ENCODE data around the gene RTL9. TPM values are rescaled to one million over a fixed set of nuclear protein-coding genes. Genes with fewer than 3 reads are reported as not detected.

The RTL9 gene
- total RNA-seq, 2 donors from 2014 or later = not detected

DNA sequence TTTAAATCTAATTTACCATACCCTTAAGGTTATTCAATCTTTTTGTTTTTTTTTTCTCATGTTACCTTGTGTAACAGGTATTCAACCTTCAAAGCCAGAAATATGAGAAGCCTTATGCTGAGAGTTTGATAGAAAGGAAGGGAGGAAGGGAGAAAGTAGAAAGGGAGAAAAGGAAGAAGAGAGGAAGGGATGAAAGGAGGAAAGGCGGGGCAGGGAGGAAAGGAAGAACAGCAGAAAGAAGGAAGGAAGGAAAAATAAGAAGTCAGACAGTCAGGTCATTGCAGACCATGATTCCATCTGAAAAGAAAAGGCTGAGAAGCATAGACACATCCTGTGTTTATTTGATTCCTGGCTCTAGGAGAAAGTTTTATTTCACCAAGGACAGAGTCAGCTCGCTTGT, 30.9 kb downstream of the RTL9 start:
- Histone ChIP-seq H3K4me3 (no peak overlapping the region), H3K27ac (no peak overlapping the region), H3K27me3 (no peaks in the 10 kb centered on the region), H3K4me1 (no peaks in the 10 kb centered on the region), H3K9me3 (no peaks in the 10 kb centered on the region), H3K36me3 (replicated peaks in 1 of 2; ENCODE audit: insufficient read depth in 1 of 2, low read depth in 2 of 2) (no peaks in the 10 kb centered on the region)
- ATAC-seq (no peak), DNase-seq (no peak)
- intact Hi-C loops (cut with DNase I) = no loop called here
- whole genome bisulfite sequencing, 2 donors = 54 to 75% methylated on average over 2 of the region's 2 CpGs
- TF ChIP-seq, protein P1, sequence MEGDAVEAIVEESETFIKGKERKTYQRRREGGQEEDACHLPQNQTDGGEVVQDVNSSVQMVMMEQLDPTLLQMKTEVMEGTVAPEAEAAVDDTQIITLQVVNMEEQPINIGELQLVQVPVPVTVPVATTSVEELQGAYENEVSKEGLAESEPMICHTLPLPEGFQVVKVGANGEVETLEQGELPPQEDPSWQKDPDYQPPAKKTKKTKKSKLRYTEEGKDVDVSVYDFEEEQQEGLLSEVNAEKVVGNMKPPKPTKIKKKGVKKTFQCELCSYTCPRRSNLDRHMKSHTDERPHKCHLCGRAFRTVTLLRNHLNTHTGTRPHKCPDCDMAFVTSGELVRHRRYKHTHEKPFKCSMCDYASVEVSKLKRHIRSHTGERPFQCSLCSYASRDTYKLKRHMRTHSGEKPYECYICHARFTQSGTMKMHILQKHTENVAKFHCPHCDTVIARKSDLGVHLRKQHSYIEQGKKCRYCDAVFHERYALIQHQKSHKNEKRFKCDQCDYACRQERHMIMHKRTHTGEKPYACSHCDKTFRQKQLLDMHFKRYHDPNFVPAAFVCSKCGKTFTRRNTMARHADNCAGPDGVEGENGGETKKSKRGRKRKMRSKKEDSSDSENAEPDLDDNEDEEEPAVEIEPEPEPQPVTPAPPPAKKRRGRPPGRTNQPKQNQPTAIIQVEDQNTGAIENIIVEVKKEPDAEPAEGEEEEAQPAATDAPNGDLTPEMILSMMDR (IDR thresholded peaks at IDR 0.05) = no peak
- TF ChIP-seq POLR2A (IDR thresholded peaks at IDR 0.05) = no peak

DNA sequence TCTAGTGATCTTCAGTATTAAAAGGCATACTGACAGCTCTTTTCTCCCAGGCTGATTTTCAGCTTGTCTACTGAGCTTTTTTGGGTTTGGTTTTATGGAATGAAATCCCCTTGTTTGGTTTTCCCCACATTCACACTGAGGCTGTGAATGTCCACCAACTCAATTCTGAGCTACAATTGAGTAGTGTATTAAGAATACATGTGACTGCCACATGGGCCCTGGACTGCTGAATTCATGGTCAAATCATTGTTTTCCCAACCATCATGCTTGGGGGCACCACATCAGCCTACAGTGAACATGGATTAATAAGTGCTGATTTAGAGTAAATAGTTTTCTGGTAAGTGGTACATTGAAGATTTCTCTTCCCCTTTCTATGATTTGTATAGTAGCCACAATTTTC, 32.4 kb downstream of the RTL9 start:
- no peak overlapping the region for H3K27ac ChIP-seq
- no peak for ATAC-seq
- DNase-seq = no peak
- no peaks in the 10 kb centered on the region for H3K4me1 ChIP-seq
- TF ChIP-seq, protein P1 (IDR thresholded peaks at IDR 0.05) = no peak
- TF ChIP-seq POLR2A (IDR thresholded peaks at IDR 0.05) = no peak
- no peaks in the 10 kb centered on the region for H3K27me3 ChIP-seq
- H3K4me3 ChIP-seq = no peak overlapping the region
- intact Hi-C loops (cut with DNase I) = no loop called here
- no peaks in the 10 kb centered on the region for H3K9me3 ChIP-seq
- H3K36me3 ChIP-seq (replicated peaks in 1 of 2; ENCODE audit: insufficient read depth in 1 of 2, low read depth in 2 of 2) = no peaks in the 10 kb centered on the region

DNA sequence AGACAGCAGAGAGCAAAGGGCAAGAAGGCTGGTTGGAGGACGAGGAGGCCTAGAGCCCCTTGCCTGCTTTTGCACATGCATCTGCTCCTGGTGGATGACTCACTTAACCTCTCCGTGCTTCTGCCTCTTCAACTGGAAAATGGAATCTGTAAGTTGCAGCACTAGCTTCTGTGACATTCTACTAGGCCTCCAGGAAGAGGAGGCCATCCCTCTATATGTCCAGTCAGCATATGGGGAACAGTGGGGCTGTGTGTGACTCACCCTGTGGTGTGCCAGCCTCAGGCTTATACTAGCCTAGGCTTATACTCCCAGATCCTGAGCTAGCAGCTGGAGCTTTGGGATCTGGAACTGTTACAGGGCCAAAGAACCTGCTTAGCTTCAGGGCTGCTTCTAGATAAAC, 36.0 kb downstream of the RTL9 start:
- Histone ChIP-seq H3K9me3 (no peaks in the 10 kb centered on the region), H3K27me3 (no peaks in the 10 kb centered on the region), H3K4me1 (no peaks in the 10 kb centered on the region), H3K4me3 (no peak overlapping the region), H3K36me3 (replicated peaks in 1 of 2; ENCODE audit: insufficient read depth in 1 of 2, low read depth in 2 of 2) (no peaks in the 10 kb centered on the region), H3K27ac (no peak overlapping the region)
- TF ChIP-seq, protein P1 (IDR thresholded peaks at IDR 0.05) = no peak
- TF ChIP-seq POLR2A (IDR thresholded peaks at IDR 0.05) = no peak
- no peak for DNase-seq
- intact Hi-C loops (cut with DNase I) = no loop called here
- 91 to 100% methylated on average over 2 of the region's 2 CpGs for WGBS, 2 donors
- no peak for ATAC-seq

DNA sequence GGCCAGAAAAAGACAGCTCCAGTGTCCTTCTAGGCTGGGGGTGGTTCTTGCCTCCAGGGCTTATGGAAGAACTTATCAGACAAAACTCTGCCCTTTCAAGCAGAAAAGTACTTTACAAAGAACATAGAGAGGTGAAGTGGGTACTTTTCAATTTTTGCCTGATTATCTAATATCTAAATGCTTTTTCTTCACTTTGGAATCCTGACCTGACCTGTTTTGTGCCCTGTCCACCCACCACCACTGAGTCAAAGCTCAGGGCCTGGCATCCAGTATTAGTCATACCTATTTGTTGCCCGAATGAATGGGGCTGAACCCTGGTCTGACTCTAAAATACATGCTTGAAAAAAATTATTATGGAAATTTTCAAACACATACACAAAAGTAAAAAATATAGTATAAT, 37.2 kb downstream of the RTL9 start:
- Histone ChIP-seq H3K4me1 (no peaks in the 10 kb centered on the region), H3K4me3 (no peak overlapping the region), H3K9me3 (no peaks in the 10 kb centered on the region), H3K27me3 (no peaks in the 10 kb centered on the region), H3K36me3 (replicated peaks in 1 of 2; ENCODE audit: insufficient read depth in 1 of 2, low read depth in 2 of 2) (no peaks in the 10 kb centered on the region), H3K27ac (no peak overlapping the region)
- intact Hi-C loops (cut with DNase I) = no loop called here
- DNase-seq (no peak), ATAC-seq (no peak)
- no peak for TF ChIP-seq POLR2A (IDR thresholded peaks at IDR 0.05)
- TF ChIP-seq, protein P1 (IDR thresholded peaks at IDR 0.05) = no peak
- WGBS, 2 donors = 81 to 88% methylated on average over 1 of the region's 1 CpG

DNA sequence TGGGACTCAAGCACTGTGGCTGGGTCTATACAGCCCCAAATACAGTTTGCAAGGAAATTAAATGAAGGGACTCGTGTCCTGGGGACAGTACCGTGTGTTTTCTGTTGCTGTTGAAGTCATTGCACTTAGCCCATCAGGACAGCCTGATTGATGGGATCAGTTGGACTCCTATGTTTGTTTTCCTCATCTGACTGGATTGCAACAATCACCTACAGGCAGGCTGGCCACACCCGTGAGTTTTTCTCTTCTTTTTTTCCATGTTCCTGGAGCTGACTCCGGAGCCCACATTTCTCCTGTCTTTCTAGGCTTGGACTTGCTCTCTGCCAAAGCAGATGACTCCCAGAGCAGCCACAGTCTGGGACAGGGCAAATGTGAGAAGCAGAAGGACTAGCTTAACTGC, 38.1 kb downstream of the RTL9 start:
- TF ChIP-seq, protein P1 (IDR thresholded peaks at IDR 0.05) = no peak
- no peak for TF ChIP-seq POLR2A (IDR thresholded peaks at IDR 0.05)
- Histone ChIP-seq H3K27ac (no peak overlapping the region), H3K4me3 (no peak overlapping the region), H3K36me3 (replicated peaks in 1 of 2; ENCODE audit: insufficient read depth in 1 of 2, low read depth in 2 of 2) (no peaks in the 10 kb centered on the region), H3K4me1 (no peaks in the 10 kb centered on the region), H3K9me3 (no peaks in the 10 kb centered on the region), H3K27me3 (no peaks in the 10 kb centered on the region)
- WGBS, 2 donors = 22 to 45% methylated on average over 3 to 4 of the region's 4 CpGs
- intact Hi-C loops (cut with DNase I) = no loop called here
- no peak for ATAC-seq
- no peak for DNase-seq
